Type B pancreatic cell (in vitro differentiated cells): ENCODE results near the gene SNCAIP. TPM values are rescaled to one million over a fixed set of nuclear protein-coding genes. Genes with fewer than 3 reads are reported as not detected.

Experiments used
- DNase-seq: peaks from one replicate; pipeline ENCODE4 v3.0.0; 2021; ENCODE audit warnings: mixed read lengths; ENCODE audit not compliant: unreplicated experiment; ENCODE audit errors: extremely low spot score
- H3K27ac Mint-ChIP-seq: 2 replicates; pipeline ENCODE4 v1.8.0; 2021; ENCODE audit warnings: mild to moderate bottlenecking, mixed read lengths
- H3K27me3 Mint-ChIP-seq: 2 replicates; pipeline ENCODE4 v1.8.0; 2021; ENCODE audit warnings: mixed read lengths
- H3K36me3 Mint-ChIP-seq: 2 replicates; pipeline ENCODE4 v1.8.0; 2021; ENCODE audit warnings: mixed read lengths
- H3K4me1 Mint-ChIP-seq: one replicate; pipeline ENCODE4 v1.8.0; 2021; ENCODE audit warnings: mixed read lengths; ENCODE audit not compliant: unreplicated experiment
- H3K4me3 Mint-ChIP-seq: 2 replicates; pipeline ENCODE4 v1.8.0; 2021; ENCODE audit warnings: mild to moderate bottlenecking, mixed read lengths
- H3K9me3 Mint-ChIP-seq: 2 replicates; pipeline ENCODE4 v1.8.0; 2021; ENCODE audit warnings: mixed read lengths
- total RNA-seq: library from RNA; stranded (reverse); gene quantifications from 2 replicates; pipeline ENCODE4 v1.2.1, GENCODE V29; 2021; ENCODE audit warnings: low replicate concordance
- TF ChIP-seq, protein P1 (sequence below): fragments of 200-600 bp; sonication (generic); conservative IDR thresholded peaks from 2 replicates; pipeline ENCODE4 v1.5.0; 2021; ENCODE audit warnings: antibody characterized with exemption, mild to moderate bottlenecking

SNCAIP gene
- total RNA-seq, 1 donor from 2014 or later, result 31.6 TPM

DNA sequence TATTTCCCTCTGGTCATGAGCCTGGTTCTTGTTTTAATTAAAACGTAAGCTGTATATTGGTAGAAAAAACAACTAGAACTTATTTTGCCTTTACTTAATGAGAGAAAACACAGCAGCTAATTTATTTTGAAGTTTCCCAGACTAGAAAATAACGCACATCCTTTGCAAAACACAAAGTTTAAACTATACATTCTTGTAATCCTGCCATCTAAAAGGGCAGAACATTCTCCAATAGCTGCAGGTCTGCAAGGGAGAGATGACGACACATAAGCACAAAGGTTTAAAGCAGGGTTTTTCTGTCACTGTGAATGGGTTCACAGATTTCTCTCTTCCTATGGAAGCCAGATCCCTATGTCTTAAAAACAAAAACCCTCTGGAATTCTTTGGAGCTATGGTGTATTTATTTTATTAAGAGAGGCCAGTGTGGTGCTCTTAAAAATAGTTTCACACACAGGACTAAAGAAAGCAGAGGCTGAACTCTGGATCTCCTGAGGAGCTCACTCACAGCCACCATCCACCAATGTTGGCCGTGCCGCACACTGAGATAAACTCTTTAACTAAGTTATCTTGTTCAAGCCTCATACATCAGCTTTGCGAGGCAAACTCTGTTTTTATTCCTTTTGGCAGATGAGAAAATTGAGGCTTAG lies 82.4 kb downstream of the SNCAIP start:
- no peak overlapping the region for H3K4me3 Mint-ChIP-seq
- H3K9me3 Mint-ChIP-seq, result no peaks in the 10 kb centered on the region
- no peak for DNase-seq
- H3K27me3 Mint-ChIP-seq, result no peaks in the 10 kb centered on the region
- H3K36me3 Mint-ChIP-seq, result peaks cover 13% of the 10 kb centered on the region
- no peak overlapping the region for H3K27ac Mint-ChIP-seq
- TF ChIP-seq, protein P1, sequence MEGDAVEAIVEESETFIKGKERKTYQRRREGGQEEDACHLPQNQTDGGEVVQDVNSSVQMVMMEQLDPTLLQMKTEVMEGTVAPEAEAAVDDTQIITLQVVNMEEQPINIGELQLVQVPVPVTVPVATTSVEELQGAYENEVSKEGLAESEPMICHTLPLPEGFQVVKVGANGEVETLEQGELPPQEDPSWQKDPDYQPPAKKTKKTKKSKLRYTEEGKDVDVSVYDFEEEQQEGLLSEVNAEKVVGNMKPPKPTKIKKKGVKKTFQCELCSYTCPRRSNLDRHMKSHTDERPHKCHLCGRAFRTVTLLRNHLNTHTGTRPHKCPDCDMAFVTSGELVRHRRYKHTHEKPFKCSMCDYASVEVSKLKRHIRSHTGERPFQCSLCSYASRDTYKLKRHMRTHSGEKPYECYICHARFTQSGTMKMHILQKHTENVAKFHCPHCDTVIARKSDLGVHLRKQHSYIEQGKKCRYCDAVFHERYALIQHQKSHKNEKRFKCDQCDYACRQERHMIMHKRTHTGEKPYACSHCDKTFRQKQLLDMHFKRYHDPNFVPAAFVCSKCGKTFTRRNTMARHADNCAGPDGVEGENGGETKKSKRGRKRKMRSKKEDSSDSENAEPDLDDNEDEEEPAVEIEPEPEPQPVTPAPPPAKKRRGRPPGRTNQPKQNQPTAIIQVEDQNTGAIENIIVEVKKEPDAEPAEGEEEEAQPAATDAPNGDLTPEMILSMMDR, result no peak
- peaks cover 26% of the 10 kb centered on the region for H3K4me1 Mint-ChIP-seq

DNA sequence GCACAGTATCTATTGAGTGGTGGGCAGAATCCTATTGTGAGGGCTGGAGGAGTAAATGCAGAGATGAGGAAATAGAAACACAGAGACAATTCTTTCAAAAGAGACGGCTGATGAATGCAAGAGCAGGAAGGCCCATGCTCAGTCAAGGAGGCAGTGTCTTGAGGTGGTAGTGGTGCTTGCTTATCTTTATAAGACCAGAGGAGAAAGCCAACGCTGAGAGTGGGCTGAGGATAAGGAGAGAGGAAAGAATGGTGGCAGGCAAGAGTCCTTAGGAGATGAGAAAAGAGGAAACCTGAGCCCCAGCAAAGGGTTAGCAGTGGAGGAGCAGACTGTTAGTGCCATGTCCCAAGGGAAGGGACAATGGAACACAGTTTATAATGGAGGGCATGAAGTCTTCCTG lies 86.0 kb downstream of the SNCAIP start:
- no peaks in the 10 kb centered on the region for H3K27me3 Mint-ChIP-seq
- no peak overlapping the region for H3K4me3 Mint-ChIP-seq
- no peak overlapping the region for H3K27ac Mint-ChIP-seq
- peaks cover 6% of the 10 kb centered on the region for H3K4me1 Mint-ChIP-seq
- TF ChIP-seq, protein P1, result no peak
- DNase-seq, result no peak
- peaks cover 8% of the 10 kb centered on the region for H3K36me3 Mint-ChIP-seq
- no peaks in the 10 kb centered on the region for H3K9me3 Mint-ChIP-seq

DNA sequence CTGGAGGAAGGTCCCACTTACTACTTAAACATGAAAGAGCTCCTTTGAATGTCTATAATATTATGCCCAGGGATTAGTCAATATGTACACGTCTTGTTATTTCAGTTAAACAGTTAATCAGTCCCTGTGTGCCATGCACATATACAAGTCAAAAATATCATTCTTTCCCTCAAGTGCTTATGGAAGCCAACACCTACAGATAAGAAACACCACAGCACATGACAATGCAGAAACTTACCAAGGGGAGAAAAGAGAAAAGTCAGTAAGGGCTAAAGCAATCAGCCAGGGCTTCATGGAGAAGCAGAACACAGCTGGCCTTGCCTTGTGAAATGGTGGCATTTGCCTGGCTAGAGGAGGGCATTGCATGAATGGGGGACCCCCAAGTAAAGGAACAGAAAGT lies 88.3 kb downstream of the SNCAIP start:
- no peak overlapping the region for H3K4me3 Mint-ChIP-seq
- peaks cover 8% of the 10 kb centered on the region for H3K36me3 Mint-ChIP-seq
- no peak for DNase-seq
- H3K27ac Mint-ChIP-seq, result no peak overlapping the region
- TF ChIP-seq, protein P1, result no peak
- peaks cover 21% of the 10 kb centered on the region for H3K4me1 Mint-ChIP-seq
- no peaks in the 10 kb centered on the region for H3K9me3 Mint-ChIP-seq
- H3K27me3 Mint-ChIP-seq, result no peaks in the 10 kb centered on the region

DNA sequence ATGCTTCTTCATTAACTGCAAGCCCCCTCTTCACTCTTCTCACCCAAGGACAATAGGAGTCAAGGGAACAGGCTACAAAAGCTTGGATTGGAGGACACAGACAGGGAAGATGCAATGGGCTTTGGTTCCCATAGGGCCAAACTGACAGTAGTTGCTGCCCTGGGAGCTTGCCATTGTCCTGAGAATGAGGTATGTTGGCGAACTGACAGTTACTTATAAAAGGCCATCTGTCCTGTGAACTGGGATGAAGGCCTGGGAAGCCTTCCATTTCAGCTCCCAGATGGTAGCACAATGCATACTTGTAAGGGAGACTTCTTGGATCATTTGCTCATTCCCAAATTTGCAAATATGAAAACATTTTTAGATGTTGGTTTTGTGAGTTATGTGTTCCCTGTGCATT lies 88.9 kb downstream of the SNCAIP start:
- Mint-ChIP-seq H3K4me1 (peaks cover 21% of the 10 kb centered on the region), H3K36me3 (peaks cover 8% of the 10 kb centered on the region), H3K9me3 (no peaks in the 10 kb centered on the region), H3K4me3 (no peak overlapping the region), H3K27ac (no peak overlapping the region), H3K27me3 (no peaks in the 10 kb centered on the region)
- TF ChIP-seq, protein P1, result no peak
- DNase-seq, result no peak

DNA sequence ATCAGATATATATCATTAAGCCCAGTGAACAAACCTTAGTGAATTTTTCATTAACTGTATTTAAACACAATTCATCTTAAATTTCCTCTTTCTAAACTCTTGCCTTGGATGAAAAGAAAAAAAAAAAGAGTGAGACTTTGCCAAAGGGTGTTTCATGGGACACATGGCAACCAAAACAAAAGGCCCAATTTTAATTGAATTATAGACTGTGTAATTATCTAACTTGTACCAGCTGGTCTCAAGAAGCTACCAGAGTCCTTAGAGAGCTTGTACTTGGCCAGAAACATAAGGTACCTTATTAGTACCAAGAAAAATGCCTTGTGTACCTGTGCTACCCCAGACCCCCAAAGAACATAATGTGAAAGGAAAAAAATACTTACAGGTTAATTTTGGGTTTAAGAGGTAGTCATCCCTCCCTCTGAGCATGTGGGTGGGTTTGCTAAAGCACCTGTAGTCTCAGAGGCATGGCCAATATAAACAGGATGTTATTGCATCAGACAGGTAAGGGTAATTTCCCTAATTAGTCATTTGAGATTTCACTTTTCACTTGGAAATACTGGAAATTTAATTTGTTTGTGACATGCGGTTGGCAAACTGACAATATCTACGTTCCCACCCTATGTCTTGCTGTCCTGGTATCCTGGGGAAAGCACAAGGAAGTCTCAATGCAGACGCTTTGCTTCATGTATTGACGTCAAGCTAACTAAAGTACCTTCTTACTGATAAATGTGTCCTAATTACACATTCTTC lies 90.1 kb downstream of the SNCAIP start:
- DNase-seq, result no peak

More for the DNA sequence above, 90.1 kb downstream of the SNCAIP start:
- H3K36me3 Mint-ChIP-seq, result peaks cover 8% of the 10 kb centered on the region
- TF ChIP-seq, protein P1, result no peak
- no peaks in the 10 kb centered on the region for H3K9me3 Mint-ChIP-seq
- H3K27me3 Mint-ChIP-seq, result no peaks in the 10 kb centered on the region
- H3K4me3 Mint-ChIP-seq, result no peak overlapping the region
- H3K4me1 Mint-ChIP-seq, result peaks cover 30% of the 10 kb centered on the region
- H3K27ac Mint-ChIP-seq, result no peak overlapping the region
